ENCODE results near the gene CCDC110.

- TF ChIP-seq POLR2A (IDR thresholded peaks at IDR 0.05; ENCODE audit: low read depth, low read length) (no peak), POLR2AphosphoS5 (IDR thresholded peaks at IDR 0.05; ENCODE audit: low read depth, low read length) (no peak), TAF1 (IDR thresholded peaks at IDR 0.05; ENCODE audit: borderline replicate concordance, low read depth, low read length) (no peak)
Measured at GRCh38 chr4:185404031-185404430, 67.5 kb downstream of the CCDC110 start.
